SU-DHL-6 (cell line): ENCODE data around the gene KDM3B.

Source experiments
- CTCF ChIP-seq: fragments of 200-600 bp; sonication (generic); IDR thresholded peaks from one replicate; pipeline ENCODE4 v1.5.1; 2017; ENCODE audit warnings: antibody characterized with exemption, mild to moderate bottlenecking, low read length, moderate library complexity; ENCODE audit not compliant: insufficient read depth, poor library complexity, severe bottlenecking
- EZH2phosphoT487 ChIP-seq: fragments of 200-600 bp; sonication (generic), shearing (Covaris generic); conservative IDR thresholded peaks from 2 replicates; pipeline ENCODE4 v1.6.1; 2018; ENCODE audit warnings: mild to moderate bottlenecking, antibody characterized with exemption, low read length, moderate library complexity, mixed read lengths

GRCh38 chr5:138349852-138350562 lies 2.5 kb upstream of the KDM3B start:
- no peak for TF ChIP-seq CTCF
- no peak for TF ChIP-seq EZH2phosphoT487
